Measurements from ENCODE around the gene RFC1.

DNA sequence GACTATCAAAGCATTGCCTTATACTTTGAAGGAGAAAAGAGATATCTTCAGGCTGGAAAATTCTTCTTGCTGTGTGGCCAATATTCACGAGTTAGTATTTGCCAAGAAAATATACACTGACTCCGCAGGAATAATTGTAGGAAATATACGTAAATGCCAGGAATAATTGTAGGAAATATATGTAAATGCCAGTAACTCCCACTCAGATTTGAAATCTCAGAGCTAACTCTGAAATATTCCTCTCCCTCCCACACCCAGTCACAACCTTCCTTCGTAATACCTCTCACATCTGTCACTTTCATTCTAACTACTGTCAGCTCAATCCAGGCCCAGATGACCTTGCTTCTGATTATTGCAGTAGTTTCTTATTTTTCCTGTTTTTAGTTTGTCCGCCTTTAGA lies 110.3 kb downstream of the RFC1 start:
- TF ChIP-seq CTCF (IDR thresholded peaks at IDR 0.05): no peak
- TF ChIP-seq POLR2A (IDR thresholded peaks at IDR 0.05): no peak
